Stomach (tissue), 9 donors: ENCODE results near the gene JAML. TPM values are rescaled to one million over a fixed set of nuclear protein-coding genes. Genes with fewer than 3 reads are reported as not detected.

Experiments used
- DNase-seq, 2 donors: peaks; one replicate each; pipeline versions ENCODE4 v3.0.0 to v3.0.0-alpha.2; 2013 to 2019
- H3K27ac ChIP-seq, 5 donors: fragments of 200-600 bp in 4 of 5; sonication (generic) in 4 of 5; one replicate each; pipeline ENCODE4 v1.5.1; 2013 to 2019; ENCODE audit warnings: mild to moderate bottlenecking in 1 of 5, moderate library complexity in 1 of 5
- H3K27me3 ChIP-seq, 3 donors: fragments of 200-600 bp; sonication (generic); one replicate each; pipeline ENCODE4 v1.5.1; 2017 to 2019; ENCODE audit warnings: mixed run types in 1 of 3
- H3K36me3 ChIP-seq, 4 donors: fragments of 200-600 bp; sonication (generic); 1 replicate in 3 of 4; 2 replicates in 1 of 4; pipeline ENCODE4 v1.5.1; 2016 to 2019
- H3K4me1 ChIP-seq, 4 donors: fragments of 200-600 bp; sonication (generic); one replicate each; pipeline ENCODE4 v1.5.1; 2016 to 2019
- H3K4me3 ChIP-seq, 4 donors: fragments of 200-600 bp; sonication (generic) in 3 of 4; one replicate each; pipeline ENCODE4 v1.5.1; 2016 to 2019; ENCODE audit warnings: mild to moderate bottlenecking in 1 of 4
- H3K9me3 ChIP-seq, 4 donors: fragments of 200-600 bp; sonication (generic); one replicate each; pipeline ENCODE4 v1.5.1; 2016 to 2019
- CTCF ChIP-seq, 7 experiments: fragments of 450-650 bp in 4 of 7; fragments of 200-600 bp in 3 of 7; sonication (generic) in 3 of 7; IDR thresholded peaks; one replicate each; pipeline ENCODE4 v1.5.1; 2016 to 2019; ENCODE audit warnings: antibody characterized with exemption in 7 of 7, control low read depth in 2 of 7, mild to moderate bottlenecking in 1 of 7
- EP300 ChIP-seq: sonication (generic); formaldehyde crosslinking; IDR thresholded peaks from one replicate; pipeline ENCODE4 v1.6.1; 2017; ENCODE audit warnings: antibody characterized with exemption
- POLR2A ChIP-seq, 4 donors: fragments of 450-650 bp; IDR thresholded peaks; one replicate each; pipeline ENCODE4 v1.6.1; 2016; ENCODE audit warnings: antibody characterized with exemption in 4 of 4, control low read depth in 2 of 4, mild to moderate bottlenecking in 1 of 4, moderate library complexity in 1 of 4
- POLR2AphosphoS5 ChIP-seq, 3 donors: sonication (generic); formaldehyde crosslinking; IDR thresholded peaks; one replicate each; pipeline ENCODE4 v1.6.1; 2016; ENCODE audit warnings: antibody characterized with exemption in 3 of 3
- WGBS, 5 donors: extraction: QIAGEN DNeasy Blood & Tissue Kit in 3 of 5; methylation state at CpG; one replicate each; pipeline versions ENCODE4 v1.1.5 to v1.1.7; 2013 to 2018; 5-methylcytosine and 5-hydroxymethylcytosine counted together
- intact Hi-C: fragments of 100-400 bp; cut with DNase I; formaldehyde crosslinking; loops from one replicate; pipeline ENCODE4 v1.15.1; 2023; ENCODE audit warnings: low total_unique reads
- polyA plus RNA-seq, 3 donors: library from polyadenylated mRNA; stranded (reverse); fragments of 200-250 nt; gene quantifications; one replicate each; pipeline ENCODE4 v1.2.3, GENCODE V29; 2013
- total RNA-seq, 5 donors: library from RNA; depleted of rRNA; stranded (reverse); fragments of >200 nt; gene quantifications; one replicate each; pipeline versions ENCODE4 v1.1.0 to v1.2.3, GENCODE V29; 2014 to 2016
- donor health status: healthy with polysubstance abuse.
- donor health status: Bipolar disorder and iron deficiency.
- donor health status: healthy.

Gene JAML
- total and polyA plus RNA-seq, 8 donors, result 3.7 to 35.0 (median 12.8) TPM

- intact Hi-C loops, result no loop called here
- no peaks in the 10 kb centered on the region for H3K9me3 ChIP-seq
- H3K36me3 ChIP-seq, result no peaks in the 10 kb centered on the region
- no peak for DNase-seq
- peaks cover 0 to 63% (median 11%) of the 10 kb centered on the region in 3 donors for H3K27me3 ChIP-seq
- no peak overlapping the region for H3K27ac ChIP-seq
- 34 to 60% (median 46%) methylated on average over 3 of the region's 3 CpGs for WGBS, 5 donors
- peaks cover 11 to 28% (median 22%) of the 10 kb centered on the region in 4 donors for H3K4me1 ChIP-seq
- no peak for TF ChIP-seq POLR2A (IDR thresholded peaks at IDR 0.05)
- no peak for TF ChIP-seq CTCF (IDR thresholded peaks at IDR 0.05)
- TF ChIP-seq POLR2AphosphoS5 (IDR thresholded peaks at IDR 0.05), result no peak
- TF ChIP-seq EP300, result no peak
- H3K4me3 ChIP-seq, result no peak overlapping the region
Measured at GRCh38 chr11:118147502-118147901, 77.3 kb downstream of the JAML start.

- intact Hi-C loops, result no loop called here
- Histone ChIP-seq H3K9me3 (no peaks in the 10 kb centered on the region), H3K4me3 (no peak overlapping the region), H3K27me3 (peaks cover 0 to 63% (median 7%) of the 10 kb centered on the region in 3 donors), H3K27ac (peak overlapping the region in 2 of 5 donors; percentile 49 to 54), H3K4me1 (peaks cover 6 to 19% (median 12%) of the 10 kb centered on the region in 4 donors), H3K36me3 (no peaks in the 10 kb centered on the region)
- no peak for DNase-seq
- TF ChIP-seq CTCF (IDR thresholded peaks at IDR 0.05) (no peak), EP300 (no peak), POLR2AphosphoS5 (IDR thresholded peaks at IDR 0.05) (no peak), POLR2A (IDR thresholded peaks at IDR 0.05) (no peak)
- 88 to 96% (median 90%) methylated on average over 6 of the region's 6 CpGs for WGBS, 5 donors
Measured at GRCh38 chr11:118146554-118146953, 78.3 kb downstream of the JAML start.

GRCh38 chr11:118145285-118146227, 79.3 kb downstream of the JAML start:
- 1 to 3% (median 2%) methylated on average over 43 to 78 of the region's 78 CpGs for WGBS, 5 donors
- Histone ChIP-seq H3K4me1 (peaks cover 6 to 14% (median 9%) of the 10 kb centered on the region in 4 donors), H3K27ac (peak overlapping the region; percentile 2 to 54 (median 43)), H3K9me3 (no peaks in the 10 kb centered on the region), H3K4me3 (peak overlapping the region; percentile 57 to 73 (median 64)), H3K36me3 (no peaks in the 10 kb centered on the region), H3K27me3 (peaks cover 0 to 63% (median 11%) of the 10 kb centered on the region in 3 donors)
- TF ChIP-seq EP300 (no peak), POLR2A (IDR thresholded peaks at IDR 0.05) (no peak), CTCF (IDR thresholded peaks at IDR 0.05) (peak in 5 of 7 experiments; percentile 83 to 96 (median 89)), POLR2AphosphoS5 (IDR thresholded peaks at IDR 0.05) (peak in 1 of 3 donors; percentile 64)
- DNase-seq, result peak; percentile 93 to 95
- intact Hi-C loops, result no loop called here

- Histone ChIP-seq H3K9me3 (no peaks in the 10 kb centered on the region), H3K4me1 (peaks cover 6 to 14% (median 9%) of the 10 kb centered on the region in 4 donors), H3K27ac (peak overlapping the region in 1 of 5 donors; percentile 5), H3K27me3 (peaks cover 0 to 68% (median 11%) of the 10 kb centered on the region in 3 donors), H3K36me3 (no peaks in the 10 kb centered on the region), H3K4me3 (peak overlapping the region in 3 of 4 donors; percentile 58 to 73 (median 71))
- 53 to 59% (median 55%) methylated on average over 18 to 20 of the region's 20 CpGs for WGBS, 5 donors
- no peak for DNase-seq
- TF ChIP-seq POLR2A (IDR thresholded peaks at IDR 0.05) (no peak), POLR2AphosphoS5 (IDR thresholded peaks at IDR 0.05) (no peak), CTCF (IDR thresholded peaks at IDR 0.05) (no peak), EP300 (no peak)
- intact Hi-C loops, result no loop called here
Measured at GRCh38 chr11:118144301-118145268, 80.2 kb downstream of the JAML start.
